GM23248 (cell line): ENCODE data around the gene ADGRL2. TPM values are rescaled to one million over a fixed set of nuclear protein-coding genes. Genes with fewer than 3 reads are reported as not detected.

Source experiments
- DNase-seq: peaks from one replicate; pipeline ENCODE4 v3.0.0-alpha.2; 2015
- H2AFZ ChIP-seq: fragments of 200-600 bp; sonication (generic); 2 replicates; pipeline ENCODE4 v1.6.1; 2016; ENCODE audit warnings: antibody characterized with exemption
- H3F3A ChIP-seq: fragments of 200-600 bp; sonication (generic); 2 replicates; pipeline ENCODE4 v1.6.1; 2016; ENCODE audit warnings: mild to moderate bottlenecking, antibody characterized with exemption, mixed run types; ENCODE audit not compliant: insufficient read depth
- H3K27ac ChIP-seq: fragments of 200-600 bp; sonication (generic); 2 replicates; pipeline ENCODE4 v1.5.1; 2016; ENCODE audit warnings: mild to moderate bottlenecking
- H3K27me3 ChIP-seq: fragments of 200-600 bp; sonication (generic); replicated peaks from 2 replicates; pipeline ENCODE4 v1.6.1; 2016; ENCODE audit warnings: mild to moderate bottlenecking; ENCODE audit not compliant: insufficient read depth
- H3K36me3 ChIP-seq: fragments of 200-600 bp; sonication (generic); 2 replicates; pipeline ENCODE4 v1.6.1; 2016; ENCODE audit warnings: low read depth, mild to moderate bottlenecking
- H3K4me1 ChIP-seq: fragments of 200-600 bp; sonication (generic); 2 replicates; pipeline ENCODE4 v1.6.1; 2016; ENCODE audit warnings: mild to moderate bottlenecking; ENCODE audit not compliant: insufficient read depth
- H3K4me2 ChIP-seq: fragments of 200-600 bp; sonication (generic); one replicate; pipeline ENCODE4 v1.6.1; 2016; ENCODE audit warnings: mild to moderate bottlenecking; ENCODE audit not compliant: unreplicated experiment
- H3K4me3 ChIP-seq: fragments of 200-600 bp; sonication (generic); 2 replicates; pipeline ENCODE4 v1.5.1; 2016; ENCODE audit warnings: mild to moderate bottlenecking
- H3K79me2 ChIP-seq: fragments of 200-600 bp; sonication (generic); 2 replicates; pipeline ENCODE4 v1.6.1; 2016; ENCODE audit warnings: mild to moderate bottlenecking; ENCODE audit not compliant: insufficient read depth
- H3K9ac ChIP-seq: fragments of 200-600 bp; sonication (generic); 2 replicates; pipeline ENCODE4 v1.6.1; 2016; ENCODE audit warnings: mild to moderate bottlenecking
- H3K9me2 ChIP-seq: fragments of 200-600 bp; sonication (generic); 2 replicates; pipeline ENCODE4 v1.6.1; 2016; ENCODE audit warnings: mixed run types, mild to moderate bottlenecking, moderate library complexity; ENCODE audit not compliant: insufficient read depth
- H3K9me3 ChIP-seq: fragments of 200-600 bp; sonication (generic); one replicate; pipeline ENCODE4 v1.6.1; 2017; ENCODE audit warnings: low read depth
- H4K20me1 ChIP-seq: fragments of 200-600 bp; sonication (generic); 2 replicates; pipeline ENCODE4 v1.6.0; 2016; ENCODE audit not compliant: insufficient read depth
- EZH2 ChIP-seq: fragments of 200-600 bp; sonication (generic); IDR thresholded peaks from 2 replicates; pipeline ENCODE4 v1.6.1; 2018; ENCODE audit warnings: antibody characterized with exemption, mild to moderate bottlenecking; ENCODE audit not compliant: insufficient read depth, poor library complexity, severe bottlenecking
- EZH2phosphoT487 ChIP-seq: fragments of 200-600 bp; sonication (generic); IDR thresholded peaks from 2 replicates; pipeline ENCODE4 v1.6.1; 2018; ENCODE audit warnings: antibody characterized with exemption, moderate library complexity, mild to moderate bottlenecking, low read depth; ENCODE audit not compliant: insufficient read depth
- WGBS, 2 experiments: methylation state at CpG; one replicate each; pipeline ENCODE4 v1.1.6; 2015 to 2017; ENCODE audit warnings: low lambda C conversion rate in 2 of 2, low coverage in 1 of 2; ENCODE audit errors: missing lambda C conversion rate in 2 of 2; 5-methylcytosine and 5-hydroxymethylcytosine counted together
- in situ Hi-C: fragments of 300-500 bp; cut with MboI; formaldehyde crosslinking; loops from 2 replicates; pipeline ENCODE4 v1.15.0; 2020
- polyA plus RNA-seq: library from polyadenylated mRNA; unstranded; fragments of >200 nt; fragmentation: Nextera tagmentation; extraction: Ambion mirVana; gene quantifications from 2 replicates; pipeline ENCODE4 v1.2.1, GENCODE V29; 2016
- total RNA-seq: library from RNA; depleted of rRNA; stranded (reverse); fragments of >200 nt; shearing (Covaris generic); gene quantifications from 2 replicates; pipeline ENCODE4 v1.2.3, GENCODE V29; 2014

ADGRL2 gene
- total and polyA plus RNA-seq, 2 experiments from 2014 or later, result 12.3 to 41.6 TPM

DNA sequence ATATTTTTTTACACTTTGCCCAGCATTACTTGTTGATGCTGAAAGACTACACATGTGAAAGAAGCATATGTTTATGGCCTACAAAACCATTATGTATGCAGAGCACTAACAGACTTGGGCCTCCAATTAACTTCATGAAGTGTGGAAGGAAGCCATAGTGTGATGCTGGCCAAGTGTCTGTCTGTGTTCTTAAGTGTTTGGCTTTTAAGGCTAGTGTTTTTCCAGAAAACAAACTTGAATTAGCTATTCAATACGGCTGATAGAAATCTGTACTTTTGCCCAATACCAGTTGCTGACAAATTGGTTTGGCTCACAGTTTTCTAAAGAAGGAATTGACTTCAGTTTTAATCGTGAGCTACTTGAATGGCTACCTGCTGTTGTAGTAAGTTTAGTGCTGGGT lies 136.1 kb downstream of the ADGRL2 start:
- WGBS, 2 experiments, result 19 to 30% methylated on average over 2 of the region's 2 CpGs
- Histone ChIP-seq H3K4me1 (peaks cover 9% of the 10 kb centered on the region; the same call in 1 of the 2 replicates), H3K4me2 (no peak overlapping the region), H3K36me3 (no peaks in the 10 kb centered on the region), H3K9ac (no peak overlapping the region), H3K4me3 (no peak overlapping the region), H3K79me2 (no peaks in the 10 kb centered on the region), H3F3A (no peaks in the 10 kb centered on the region), H2AFZ (no peak overlapping the region), H3K27me3 (no peaks in the 10 kb centered on the region), H3K9me3 (no peaks in the 10 kb centered on the region), H4K20me1 (no peaks in the 10 kb centered on the region), H3K9me2 (no peaks in the 10 kb centered on the region), H3K27ac (no peak overlapping the region)
- in situ Hi-C loops, result no loop called here
- TF ChIP-seq EZH2 (no peak), EZH2phosphoT487 (no peak)
- DNase-seq, result no peak

DNA sequence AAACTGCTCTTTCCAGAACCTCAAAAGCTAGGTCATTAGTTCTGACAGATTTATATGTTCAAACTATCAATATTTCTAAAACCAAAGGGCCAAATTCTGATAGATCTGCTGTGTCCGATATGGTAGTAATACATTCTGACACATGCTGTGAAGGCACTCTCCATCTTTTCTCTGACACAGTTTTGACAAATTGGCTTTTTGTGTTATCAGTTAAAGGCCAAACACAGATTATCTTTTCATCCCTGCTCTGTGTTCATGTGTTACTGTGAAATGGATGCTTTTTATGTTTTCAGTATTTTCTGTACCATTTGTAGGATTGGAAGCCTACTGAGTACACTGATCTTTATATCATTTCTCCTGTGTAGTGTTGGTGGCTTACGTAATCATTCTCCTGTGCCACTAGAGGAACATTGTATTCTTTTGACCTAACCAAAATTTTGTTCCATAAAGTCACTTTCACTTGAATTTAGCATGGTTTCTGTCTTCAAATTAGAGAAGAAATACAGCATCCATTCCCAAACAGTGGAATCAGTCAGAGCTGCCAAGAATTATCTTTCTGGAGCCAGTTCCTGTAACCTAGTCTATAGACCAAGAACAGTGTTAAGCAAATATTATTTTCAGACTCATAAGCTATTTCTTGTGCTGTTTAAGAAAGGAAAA lies 137.2 kb downstream of the ADGRL2 start:
- Histone ChIP-seq H3K27me3 (no peaks in the 10 kb centered on the region), H3K9me3 (no peaks in the 10 kb centered on the region), H3K9ac (no peak overlapping the region), H3K4me1 (peaks cover 9% of the 10 kb centered on the region; the same call in 1 of the 2 replicates), H4K20me1 (no peaks in the 10 kb centered on the region), H3K79me2 (no peaks in the 10 kb centered on the region), H3K27ac (no peak overlapping the region), H3K36me3 (no peaks in the 10 kb centered on the region), H3K9me2 (no peaks in the 10 kb centered on the region), H3K4me2 (no peak overlapping the region), H3K4me3 (no peak overlapping the region), H2AFZ (no peak overlapping the region), H3F3A (no peaks in the 10 kb centered on the region)
- TF ChIP-seq EZH2phosphoT487, result no peak
- no peak for TF ChIP-seq EZH2
- no peak for DNase-seq
- 97 to 100% methylated on average over 2 of the region's 2 CpGs for WGBS, 2 experiments
- in situ Hi-C loops, result no loop called here

GRCh38 chr1:81948495-81948894 lies 147.8 kb downstream of the ADGRL2 start:
- H3K79me2 ChIP-seq, result no peaks in the 10 kb centered on the region
- no peaks in the 10 kb centered on the region for H3K27me3 ChIP-seq
- peaks cover 8% of the 10 kb centered on the region; the same call in 1 of the 2 replicates for H3K36me3 ChIP-seq
- no peak overlapping the region for H3K27ac ChIP-seq
- H4K20me1 ChIP-seq, result no peaks in the 10 kb centered on the region
- no peak overlapping the region for H3K4me3 ChIP-seq
- DNase-seq, result no peak
- no peak overlapping the region for H3K4me2 ChIP-seq
- TF ChIP-seq EZH2phosphoT487 (no peak), EZH2 (no peak)
- no peaks in the 10 kb centered on the region for H3F3A ChIP-seq
- H3K4me1 ChIP-seq, result no peaks in the 10 kb centered on the region
- no peak overlapping the region for H2AFZ ChIP-seq
- H3K9me2 ChIP-seq, result no peaks in the 10 kb centered on the region
- WGBS, 2 experiments, result 55 to 63% methylated on average over 2 of the region's 2 CpGs
- no peak overlapping the region for H3K9ac ChIP-seq
- no peaks in the 10 kb centered on the region for H3K9me3 ChIP-seq
- in situ Hi-C loops, result no loop called here

DNA sequence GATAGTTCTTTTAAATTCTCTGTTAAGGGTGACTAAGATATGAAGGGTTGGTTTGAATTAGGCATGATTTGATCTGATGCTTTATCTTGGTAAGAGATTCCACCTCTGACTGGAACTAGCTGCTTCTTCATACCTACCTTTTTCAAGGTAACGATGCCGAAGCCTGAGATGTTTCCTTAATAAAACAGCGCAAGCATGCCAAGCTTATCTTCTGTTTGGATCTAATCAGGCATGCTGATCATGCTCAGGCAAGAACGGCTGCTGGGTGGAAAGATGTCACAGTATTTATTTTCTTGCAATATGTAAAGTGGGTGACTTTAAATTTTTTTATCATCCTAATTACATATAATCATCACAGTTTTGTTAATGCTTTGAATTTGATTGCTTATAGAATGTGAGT lies 148.7 kb downstream of the ADGRL2 start:
- no peaks in the 10 kb centered on the region for H4K20me1 ChIP-seq
- H3K79me2 ChIP-seq, result no peaks in the 10 kb centered on the region
- 95 to 98% methylated on average over 4 of the region's 4 CpGs for WGBS, 2 experiments
- no peaks in the 10 kb centered on the region for H3K4me1 ChIP-seq
- H3K27ac ChIP-seq, result no peak overlapping the region
- H3K4me3 ChIP-seq, result no peak overlapping the region
- no peak for DNase-seq
- H3K4me2 ChIP-seq, result no peak overlapping the region
- no peak overlapping the region for H3K9ac ChIP-seq
- H3K9me2 ChIP-seq, result no peaks in the 10 kb centered on the region
- H3K36me3 ChIP-seq, result peaks cover 8% of the 10 kb centered on the region; the same call in 1 of the 2 replicates
- TF ChIP-seq EZH2phosphoT487, result no peak
- no peak for TF ChIP-seq EZH2
- no peaks in the 10 kb centered on the region for H3K27me3 ChIP-seq
- H2AFZ ChIP-seq, result no peak overlapping the region
- H3F3A ChIP-seq, result no peaks in the 10 kb centered on the region
- in situ Hi-C loops, result no loop called here
- H3K9me3 ChIP-seq, result no peaks in the 10 kb centered on the region
